HepG2 (cell line): ENCODE data around the gene KDM4E. TPM values are rescaled to one million over a fixed set of nuclear protein-coding genes. Genes with fewer than 3 reads are reported as not detected.

Experiments used
- CBX1 ChIP-seq: IDR thresholded peaks from one replicate; pipeline ENCODE4 v1.6.1; 2016; ENCODE audit warnings: antibody characterized with exemption, low read depth
- CREB1 ChIP-seq, 2 experiments: fragments of 450-650 bp in 1 of 2; IDR thresholded peaks; 2 replicates each; pipeline ENCODE4 v1.6.1; 2016 to 2017; ENCODE audit warnings: control low read depth in 1 of 2, mild to moderate bottlenecking in 1 of 2, missing compliant biosample characterization in 1 of 2, missing genetic modification characterization in 1 of 2
- EEA1 ChIP-seq: sonication (generic); formaldehyde crosslinking; IDR thresholded peaks from 2 replicates; pipeline ENCODE4 v1.5.1; 2020; ENCODE audit warnings: mild to moderate bottlenecking, missing genetic modification reagents, borderline replicate concordance
- ELF1 ChIP-seq: sonication (generic); formaldehyde crosslinking; IDR thresholded peaks from 2 replicates; pipeline ENCODE4 v1.4.0; 2020; ENCODE audit warnings: missing genetic modification reagents
- FOSL1 ChIP-seq: sonication (generic); formaldehyde crosslinking; IDR thresholded peaks from 2 replicates; pipeline ENCODE4 v1.9.0; 2021; ENCODE audit warnings: missing genetic modification reagents, borderline replicate concordance
- FOXA3 ChIP-seq: IDR thresholded peaks from 2 replicates; pipeline ENCODE4 v1.6.1; 2016; ENCODE audit warnings: missing genetic modification reagents, missing compliant biosample characterization
- FOXK1 ChIP-seq: sonication (generic); formaldehyde crosslinking; IDR thresholded peaks from 2 replicates; pipeline ENCODE4 v1.4.0; 2020; ENCODE audit warnings: low read depth, missing genetic modification reagents, borderline replicate concordance
- HNF4G ChIP-seq, 2 experiments: sonication (generic) in 1 of 2; formaldehyde crosslinking in 1 of 2; IDR thresholded peaks; 2 replicates each; pipeline versions ENCODE4 v1.4.0 to v1.6.1; 2011 to 2020; ENCODE audit warnings: borderline replicate concordance in 2 of 2, low read depth in 2 of 2, mild to moderate bottlenecking in 2 of 2, low read length in 1 of 2, missing genetic modification reagents in 1 of 2, moderate library complexity in 1 of 2
- IKZF4 ChIP-seq: sonication (generic); formaldehyde crosslinking; IDR thresholded peaks from 2 replicates; pipeline ENCODE4 v1.5.1; 2020; ENCODE audit warnings: borderline replicate concordance, mild to moderate bottlenecking, low read depth, missing genetic modification reagents; ENCODE audit errors: not compliant biosample characterization
- JARID2 ChIP-seq: sonication (generic); formaldehyde crosslinking; IDR thresholded peaks from 2 replicates; pipeline ENCODE4 v1.8.1; 2023; ENCODE audit warnings: missing genetic modification reagents, inconsistent platforms; ENCODE audit not compliant: insufficient replicate concordance
- KAT2B ChIP-seq: fragments of 150-350 bp; IDR thresholded peaks from 2 replicates; pipeline ENCODE4 v1.6.1; 2014; ENCODE audit warnings: low read depth, low read length, borderline replicate concordance
- KLF9 ChIP-seq: IDR thresholded peaks from 2 replicates; pipeline ENCODE4 v1.6.1; 2016; ENCODE audit warnings: low read depth
- MIER3 ChIP-seq: IDR thresholded peaks from 2 replicates; pipeline ENCODE4 v1.6.1; 2016; ENCODE audit warnings: missing compliant biosample characterization, borderline replicate concordance
- RORA ChIP-seq: sonication (generic); formaldehyde crosslinking; IDR thresholded peaks from 2 replicates; pipeline ENCODE4 v1.5.0; 2020; ENCODE audit warnings: mild to moderate bottlenecking, missing genetic modification reagents, moderate library complexity
- SP2 ChIP-seq: sonication (generic); formaldehyde crosslinking; IDR thresholded peaks from 2 replicates; pipeline ENCODE4 v1.5.1; 2020; ENCODE audit warnings: mild to moderate bottlenecking, missing genetic modification reagents
- SRSF9 ChIP-seq: fragments of 200-400 bp; formaldehyde crosslinking; IDR thresholded peaks from 2 replicates; pipeline ENCODE4 v1.6.1; 2018; ENCODE audit warnings: borderline replicate concordance, mild to moderate bottlenecking, low read depth, low read length; ENCODE audit not compliant: insufficient read depth, poor library complexity, severe bottlenecking
- ZFX ChIP-seq: sonication (generic); formaldehyde crosslinking; IDR thresholded peaks from 2 replicates; pipeline ENCODE4 v1.4.0; 2020; ENCODE audit warnings: mild to moderate bottlenecking, low read depth, missing genetic modification reagents, moderate library complexity
- ZNF143 ChIP-seq: sonication (generic); formaldehyde crosslinking; IDR thresholded peaks from 2 replicates; pipeline ENCODE4 v1.4.0; 2020; ENCODE audit warnings: missing genetic modification reagents
- ZNF550 ChIP-seq: sonication (generic); formaldehyde crosslinking; IDR thresholded peaks from 2 replicates; pipeline ENCODE4 v1.4.0; 2020; ENCODE audit warnings: mild to moderate bottlenecking, missing genetic modification reagents, borderline replicate concordance
- polyA plus RNA-seq, 8 experiments: library from polyadenylated mRNA; depleted of rRNA in 3 of 8; stranded (reverse) in 7 of 8; unstranded in 1 of 8; fragments of >200 nt; fragmentation: Illumina TruSeq in 4 of 8; extraction: Trizol in 4 of 8; gene quantifications; 2 replicates each; pipeline versions ENCODE4 v1.2.1 to v1.2.3, GENCODE V29; 2011 to 2016; ENCODE audit warnings: low read depth in 4 of 8, missing spikeins in 1 of 8, mixed read lengths in 1 of 8; ENCODE audit not compliant: insufficient read depth in 1 of 8
- total RNA-seq, 5 experiments: library from RNA; depleted of rRNA; stranded (reverse); fragments of >200 nt; fragmentation: Illumina TruSeq; extraction: Trizol; gene quantifications; 2 replicates each; pipeline ENCODE4 v1.2.3, GENCODE V29; 2016; ENCODE audit warnings: low read depth in 1 of 5
- TF ChIP-seq, protein P1 (sequence below): sonication (generic); formaldehyde crosslinking; IDR thresholded peaks from 2 replicates; pipeline ENCODE4 v1.8.1; 2023; ENCODE audit warnings: mild to moderate bottlenecking, inconsistent platforms, moderate library complexity, missing genetic modification reagents, borderline replicate concordance
- TF ChIP-seq, protein P2 (sequence below): sonication (generic); formaldehyde crosslinking; IDR thresholded peaks from 2 replicates; pipeline ENCODE4 v1.5.0; 2020; ENCODE audit warnings: missing genetic modification reagents, mild to moderate bottlenecking, borderline replicate concordance
- TF ChIP-seq, protein P3 (sequence below): sonication (generic); formaldehyde crosslinking; IDR thresholded peaks from 2 replicates; pipeline ENCODE4 v1.8.0; 2022; ENCODE audit warnings: missing genetic modification reagents, mild to moderate bottlenecking, inconsistent platforms, borderline replicate concordance
- TF ChIP-seq, protein P4 (sequence below): sonication (generic); formaldehyde crosslinking; IDR thresholded peaks from 2 replicates; pipeline ENCODE4 v1.4.0; 2020; ENCODE audit warnings: missing genetic modification reagents

The KDM4E gene
- total and polyA plus RNA-seq, 2 of the 13 experiments (the other 11 are each of a cell fraction or from before 2014, with no cell fraction given), result not detected

DNA sequence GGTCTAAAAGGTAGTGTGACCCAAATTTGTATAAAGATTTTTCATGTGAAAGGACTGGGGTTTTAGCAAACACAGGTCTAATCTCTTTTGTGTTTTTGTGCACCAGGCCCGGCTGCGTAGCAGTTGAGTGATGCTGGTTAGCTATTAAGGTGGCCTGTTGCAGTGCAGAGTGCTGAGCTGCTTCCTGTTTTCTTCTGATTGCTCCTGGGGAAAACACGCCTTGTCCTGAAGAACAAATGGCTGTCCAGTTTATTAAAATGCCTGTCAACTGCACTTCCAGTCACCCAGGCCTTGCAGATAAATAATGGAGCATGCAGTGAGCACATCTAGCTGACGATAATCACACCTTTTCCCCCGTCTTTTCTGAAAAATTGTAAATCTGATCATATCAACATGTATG lies 43.5 kb downstream of the KDM4E start (continued):
- TF ChIP-seq, protein P1, sequence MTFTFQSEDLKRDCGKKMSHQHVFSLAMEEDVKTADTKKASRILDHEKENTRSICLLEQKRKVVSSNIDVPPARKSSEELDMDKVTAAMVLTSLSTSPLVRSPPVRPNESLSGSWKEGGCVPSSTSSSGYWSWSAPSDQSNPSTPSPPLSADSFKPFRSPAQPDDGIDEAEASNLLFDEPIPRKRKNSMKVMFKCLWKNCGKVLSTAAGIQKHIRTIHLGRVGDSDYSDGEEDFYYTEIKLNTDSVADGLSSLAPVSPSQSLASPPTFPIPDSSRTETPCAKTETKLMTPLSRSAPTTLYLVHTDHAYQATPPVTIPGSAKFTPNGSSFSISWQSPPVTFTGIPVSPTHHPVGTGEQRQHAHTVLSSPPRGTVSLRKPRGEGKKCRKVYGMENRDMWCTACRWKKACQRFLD, result 0 out of 2 replicates have a peak, but pooled peaks have one; percentile 68
- TF ChIP-seq HNF4G (IDR thresholded peaks at IDR 0.05; ENCODE audit: borderline replicate concordance, low read depth, low read length) (no peak), HNF4G (CRISPR knock-in tag; IDR thresholded peaks at IDR 0.05; ENCODE audit: borderline replicate concordance, low read depth) (no peak), RORA (CRISPR knock-in tag) (no peak), ELF1 (CRISPR knock-in tag) (peak; percentile 94), SP2 (CRISPR knock-in tag) (no peak), ZNF143 (0 out of 2 replicates have a peak, but pooled peaks have one; percentile 19), CREB1 (IDR thresholded peaks at IDR 0.05) (peak; percentile 42), CREB1 (CRISPR knock-in tag; IDR thresholded peaks at IDR 0.05) (peak; percentile 79), KLF9 (CRISPR knock-in tag) (no peak), FOXK1 (peak; percentile 96), EEA1 (no peak), SRSF9 (no peak), ZNF550 (CRISPR knock-in tag) (no peak), CBX1 (no peak), ZFX (peak; percentile 84), KAT2B (no peak), IKZF4 (no peak), JARID2 (CRISPR knock-in tag) (no peak), FOXA3 (CRISPR knock-in tag) (peak; percentile 48), FOSL1 (CRISPR knock-in tag) (no peak), MIER3 (CRISPR knock-in tag) (peak; percentile 47; the same call in 1 of the 2 replicates)
- TF ChIP-seq, protein P2, sequence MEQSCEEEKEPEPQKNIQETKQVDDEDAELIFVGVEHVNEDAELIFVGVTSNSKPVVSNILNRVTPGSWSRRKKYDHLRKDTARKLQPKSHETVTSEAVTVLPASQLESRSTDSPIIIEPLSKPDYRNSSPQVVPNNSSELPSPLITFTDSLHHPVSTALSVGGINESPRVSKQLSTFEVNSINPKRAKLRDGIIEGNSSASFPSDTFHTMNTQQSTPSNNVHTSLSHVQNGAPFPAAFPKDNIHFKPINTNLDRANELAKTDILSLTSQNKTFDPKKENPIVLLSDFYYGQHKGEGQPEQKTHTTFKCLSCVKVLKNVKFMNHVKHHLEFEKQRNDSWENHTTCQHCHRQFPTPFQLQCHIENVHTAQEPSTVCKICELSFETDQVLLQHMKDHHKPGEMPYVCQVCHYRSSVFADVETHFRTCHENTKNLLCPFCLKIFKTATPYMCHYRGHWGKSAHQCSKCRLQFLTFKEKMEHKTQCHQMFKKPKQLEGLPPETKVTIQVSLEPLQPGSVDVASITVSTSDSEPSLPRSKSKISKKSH, result no peak
- TF ChIP-seq, protein P3, sequence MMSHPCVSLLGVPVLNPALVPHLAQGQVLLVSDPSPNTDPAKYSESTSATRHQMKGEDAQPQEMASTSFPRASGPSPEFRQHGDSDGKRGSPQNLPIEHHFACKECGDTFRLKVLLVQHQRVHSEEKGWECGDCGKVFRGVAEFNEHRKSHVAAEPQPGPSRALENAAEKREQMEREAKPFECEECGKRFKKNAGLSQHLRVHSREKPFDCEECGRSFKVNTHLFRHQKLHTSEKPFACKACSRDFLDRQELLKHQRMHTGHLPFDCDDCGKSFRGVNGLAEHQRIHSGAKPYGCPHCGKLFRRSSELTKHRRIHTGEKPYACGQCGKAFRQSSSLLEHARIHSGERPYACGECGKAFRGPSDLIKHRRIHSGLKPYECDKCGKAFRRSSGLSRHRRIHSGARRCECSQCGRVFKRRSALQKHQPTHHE (CRISPR knock-in tag), result no peak
- TF ChIP-seq, protein P4, sequence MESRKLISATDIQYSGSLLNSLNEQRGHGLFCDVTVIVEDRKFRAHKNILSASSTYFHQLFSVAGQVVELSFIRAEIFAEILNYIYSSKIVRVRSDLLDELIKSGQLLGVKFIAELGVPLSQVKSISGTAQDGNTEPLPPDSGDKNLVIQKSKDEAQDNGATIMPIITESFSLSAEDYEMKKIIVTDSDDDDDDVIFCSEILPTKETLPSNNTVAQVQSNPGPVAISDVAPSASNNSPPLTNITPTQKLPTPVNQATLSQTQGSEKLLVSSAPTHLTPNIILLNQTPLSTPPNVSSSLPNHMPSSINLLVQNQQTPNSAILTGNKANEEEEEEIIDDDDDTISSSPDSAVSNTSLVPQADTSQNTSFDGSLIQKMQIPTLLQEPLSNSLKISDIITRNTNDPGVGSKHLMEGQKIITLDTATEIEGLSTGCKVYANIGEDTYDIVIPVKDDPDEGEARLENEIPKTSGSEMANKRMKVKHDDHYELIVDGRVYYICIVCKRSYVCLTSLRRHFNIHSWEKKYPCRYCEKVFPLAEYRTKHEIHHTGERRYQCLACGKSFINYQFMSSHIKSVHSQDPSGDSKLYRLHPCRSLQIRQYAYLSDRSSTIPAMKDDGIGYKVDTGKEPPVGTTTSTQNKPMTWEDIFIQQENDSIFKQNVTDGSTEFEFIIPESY (CRISPR knock-in tag), result no peak
